ENCODE results near the gene SLCO1B1.
"Not testable (repeated sequence)": the region's sequence is repeated elsewhere in the genome, so short reads cannot be mapped to it uniquely, and the experiment has no call there.

The SLCO1B1 gene

GRCh38 chr12:21130998-21131397, at the start of gene SLCO1B1:
Gene SLCO1B1, plus strand, starts transcription at chr12:21131194. Its CDS starts 10,381 bp downstream, at chr12:21141575.
- no peak for DNase-seq

- not testable (repeated sequence) for DNase-seq
Measured at GRCh38 chr12:21084753-21085152, 46.2 kb upstream of the SLCO1B1 start.

GRCh38 chr12:21111732-21112131, 19.3 kb upstream of the SLCO1B1 start:
- no peak for DNase-seq

- DNase-seq, result no peak
Measured at GRCh38 chr12:21113266-21113665, 17.7 kb upstream of the SLCO1B1 start.

- no peak for DNase-seq
Measured at GRCh38 chr12:21117995-21118394, 13.0 kb upstream of the SLCO1B1 start.

- DNase-seq, result no peak
Measured at GRCh38 chr12:21118760-21119159, 12.2 kb upstream of the SLCO1B1 start.

GRCh38 chr12:21129351-21129750, 1.6 kb upstream of the SLCO1B1 start:
- no peak for DNase-seq

- DNase-seq, result no peak
Measured at GRCh38 chr12:21129906-21130305, 1.1 kb upstream of the SLCO1B1 start.

- DNase-seq, result not testable (repeated sequence)
Measured at GRCh38 chr12:21137318-21137999, 6.5 kb downstream of the SLCO1B1 start.

GRCh38 chr12:21138016-21138415, 7.0 kb downstream of the SLCO1B1 start:
- DNase-seq, result no peak

GRCh38 chr12:21144309-21144708, 13.3 kb downstream of the SLCO1B1 start:
- no peak for DNase-seq

- DNase-seq, result not testable (repeated sequence)
Measured at GRCh38 chr12:21149861-21150260, 18.9 kb downstream of the SLCO1B1 start.

GRCh38 chr12:21151184-21151583, 20.2 kb downstream of the SLCO1B1 start:
- DNase-seq, result no peak

- DNase-seq, result no peak
Measured at GRCh38 chr12:21155522-21156351, 24.7 kb downstream of the SLCO1B1 start.

GRCh38 chr12:21165048-21165447, 34.1 kb downstream of the SLCO1B1 start:
- no peak for DNase-seq

- DNase-seq, result no peak
Measured at GRCh38 chr12:21169878-21170472, 39.0 kb downstream of the SLCO1B1 start.

- no peak for DNase-seq
Measured at GRCh38 chr12:21172079-21172478, 41.1 kb downstream of the SLCO1B1 start.

GRCh38 chr12:21183721-21184275, 52.8 kb downstream of the SLCO1B1 start:
- no peak for DNase-seq

GRCh38 chr12:21190016-21190415, 59.0 kb downstream of the SLCO1B1 start:
- no peak for DNase-seq

GRCh38 chr12:21214433-21214832, 83.4 kb downstream of the SLCO1B1 start:
- DNase-seq, result not testable (repeated sequence)

GRCh38 chr12:21219206-21219605, 88.2 kb downstream of the SLCO1B1 start:
- DNase-seq, result no peak

GRCh38 chr12:21220266-21220665, 89.3 kb downstream of the SLCO1B1 start:
- DNase-seq, result no peak

GRCh38 chr12:21221072-21221471, 90.1 kb downstream of the SLCO1B1 start:
- DNase-seq, result no peak

GRCh38 chr12:21221778-21222177, 90.8 kb downstream of the SLCO1B1 start:
- DNase-seq, result no peak

Data from NCI-H1417 treated with DMSO at 0.1 percent for 48 hours (cell line).